ENCODE measurements around the gene HADHA. TPM values are rescaled to one million over a fixed set of nuclear protein-coding genes. Genes with fewer than 3 reads are reported as not detected.

The HADHA gene
- total and polyA plus RNA-seq, 11 donors = 202 to 786 (median 360) TPM

DNA sequence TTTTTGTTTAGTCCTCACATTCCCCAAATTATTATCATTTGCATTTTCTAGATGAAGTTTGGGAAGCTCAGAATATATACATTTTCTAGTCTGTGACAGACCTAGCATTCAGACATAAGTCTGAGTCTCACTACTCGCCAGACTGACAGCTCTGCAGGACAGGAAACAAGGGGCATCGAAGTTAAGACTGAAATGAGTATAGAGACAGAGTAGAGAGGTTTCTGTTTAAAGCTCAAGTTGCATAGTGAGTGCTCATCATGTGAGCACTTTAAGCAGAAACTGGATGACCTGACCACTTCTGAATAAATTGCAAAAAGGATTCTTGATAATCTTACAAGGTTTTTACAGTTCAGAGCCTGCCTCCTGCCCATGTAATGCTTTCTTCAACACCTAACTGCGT is 1.4 kb upstream of the HADHA start:
- Histone ChIP-seq H3K4me1 (peaks cover 0 to 67% (median 44%) of the 10 kb centered on the region in 12 donors), H3K9me3 (no peaks in the 10 kb centered on the region), H3K4me3 (peak overlapping the region; percentile 59 to 97 (median 86)), H3K27ac (peak overlapping the region; percentile 94 to 99 (median 98)), H3K36me3 (no peaks in the 10 kb centered on the region), H3K27me3 (no peaks in the 10 kb centered on the region)
- DNase-seq = no peak
- intact Hi-C loops (cut with DNase I) = loop anchor here in 3 of 10 donors (2.0 to 5.0 kb wide), 3 partner anchors 27 to 81 kb away; no protein-coding TSS in a partner anchor
- TF ChIP-seq POLR2A (IDR thresholded peaks at IDR 0.05) = no peak
- TF ChIP-seq, protein P1, sequence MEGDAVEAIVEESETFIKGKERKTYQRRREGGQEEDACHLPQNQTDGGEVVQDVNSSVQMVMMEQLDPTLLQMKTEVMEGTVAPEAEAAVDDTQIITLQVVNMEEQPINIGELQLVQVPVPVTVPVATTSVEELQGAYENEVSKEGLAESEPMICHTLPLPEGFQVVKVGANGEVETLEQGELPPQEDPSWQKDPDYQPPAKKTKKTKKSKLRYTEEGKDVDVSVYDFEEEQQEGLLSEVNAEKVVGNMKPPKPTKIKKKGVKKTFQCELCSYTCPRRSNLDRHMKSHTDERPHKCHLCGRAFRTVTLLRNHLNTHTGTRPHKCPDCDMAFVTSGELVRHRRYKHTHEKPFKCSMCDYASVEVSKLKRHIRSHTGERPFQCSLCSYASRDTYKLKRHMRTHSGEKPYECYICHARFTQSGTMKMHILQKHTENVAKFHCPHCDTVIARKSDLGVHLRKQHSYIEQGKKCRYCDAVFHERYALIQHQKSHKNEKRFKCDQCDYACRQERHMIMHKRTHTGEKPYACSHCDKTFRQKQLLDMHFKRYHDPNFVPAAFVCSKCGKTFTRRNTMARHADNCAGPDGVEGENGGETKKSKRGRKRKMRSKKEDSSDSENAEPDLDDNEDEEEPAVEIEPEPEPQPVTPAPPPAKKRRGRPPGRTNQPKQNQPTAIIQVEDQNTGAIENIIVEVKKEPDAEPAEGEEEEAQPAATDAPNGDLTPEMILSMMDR (IDR thresholded peaks at IDR 0.05) = no peak
- no peak for ATAC-seq
- WGBS, 4 donors = 12 to 19% (median 13%) methylated on average over 3 of the region's 3 CpGs

DNA sequence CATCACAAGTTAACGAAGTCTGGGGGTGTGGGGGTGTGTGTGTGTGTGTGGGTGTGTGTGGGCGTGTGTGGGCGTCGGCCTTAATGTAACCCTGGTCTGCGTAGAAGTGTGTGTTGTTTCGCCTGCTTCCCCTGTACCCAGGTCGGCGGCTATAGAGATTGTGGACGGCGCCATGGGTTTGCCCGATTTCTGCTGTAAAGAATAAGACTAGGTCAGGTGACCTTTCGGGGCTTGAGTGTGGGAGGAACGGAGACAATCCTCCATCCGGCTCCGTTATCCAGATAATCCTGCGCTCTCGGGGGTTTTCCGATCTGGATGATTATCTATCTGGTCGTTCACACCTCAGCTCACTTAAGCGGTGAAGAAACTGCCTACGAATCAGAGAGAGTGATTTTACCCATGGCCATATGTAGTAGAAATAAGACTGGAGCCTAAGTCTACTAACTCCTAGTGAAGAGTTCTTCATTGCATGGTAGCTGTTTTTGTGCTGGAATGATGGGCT is 850 bp upstream of the HADHA start:
- H3K27me3 ChIP-seq = no peaks in the 10 kb centered on the region

DNA sequence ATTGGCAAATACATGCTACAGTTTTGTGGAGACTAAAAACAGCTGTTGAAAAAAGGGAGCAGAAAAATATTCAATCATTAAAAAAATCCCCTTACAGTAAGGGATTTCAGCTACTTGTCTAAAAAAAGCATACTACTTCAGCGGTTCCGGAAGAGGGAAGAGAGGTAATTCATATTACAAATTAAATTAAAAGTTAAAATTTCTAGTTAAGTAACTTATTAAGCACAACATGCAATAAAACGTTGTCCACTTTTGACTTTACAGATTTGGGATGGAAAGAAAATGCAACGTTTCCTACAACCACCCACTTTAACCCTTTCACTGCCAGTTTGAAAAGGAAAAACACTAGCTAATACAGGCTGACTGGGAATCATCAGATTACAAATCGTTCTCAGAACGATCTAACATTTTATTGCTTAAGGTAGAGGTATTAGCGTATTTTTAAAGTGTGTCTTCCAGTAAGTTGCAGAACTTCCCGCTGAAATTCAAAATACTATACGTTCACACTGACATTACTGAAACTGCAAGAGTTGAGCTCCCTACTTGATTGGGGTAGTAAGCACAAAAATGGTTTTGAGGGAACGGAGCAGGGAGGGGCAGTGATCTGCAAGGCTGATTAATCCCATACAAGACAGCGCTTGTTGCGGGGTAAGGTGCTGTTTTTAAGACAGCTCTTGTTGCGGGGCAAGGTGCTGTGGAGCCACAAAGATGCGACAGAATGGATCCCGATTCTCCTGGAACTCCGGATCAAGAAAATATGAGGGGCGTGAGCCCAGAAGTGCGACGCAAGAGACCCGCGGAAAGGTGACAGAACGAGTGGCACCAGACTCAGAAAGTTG is 743 bp downstream of the HADHA start:
- no peaks in the 10 kb centered on the region for H3K27me3 ChIP-seq
- H3K36me3 ChIP-seq = peaks cover 0 to 9% (median under 1%) of the 10 kb centered on the region in 9 donors
- ATAC-seq = no peak
- H3K9me3 ChIP-seq = no peaks in the 10 kb centered on the region
- peaks cover 0 to 76% (median 59%) of the 10 kb centered on the region in 12 donors for H3K4me1 ChIP-seq
- 0 to 1% (median 1%) methylated on average over 22 of the region's 22 CpGs for WGBS, 4 donors
- H3K4me3 ChIP-seq = peak overlapping the region; percentile 59 to 97 (median 86)
- TF ChIP-seq POLR2A (IDR thresholded peaks at IDR 0.05) = no peak
- TF ChIP-seq, protein P1 (IDR thresholded peaks at IDR 0.05) = no peak
- intact Hi-C loops (cut with DNase I) = loop anchor here in 6 of 10 donors (1.0 to 5.0 kb wide), 6 partner anchors 29 to 99 kb away; no protein-coding TSS in a partner anchor
- DNase-seq = no peak
- peak overlapping the region; percentile 94 to 99 (median 98) for H3K27ac ChIP-seq

More for the DNA sequence above, 850 bp upstream of the HADHA start:
- 0 to 1% (median 0%) methylated on average over 10 to 21 of the region's 21 CpGs for WGBS, 4 donors
- DNase-seq (peak in 2 of 5 donors; percentile 33), ATAC-seq (peak in 3 of 4 donors; percentile 9 to 31 (median 21))
- Histone ChIP-seq H3K36me3 (no peaks in the 10 kb centered on the region), H3K27ac (peak overlapping the region; percentile 94 to 99 (median 98)), H3K4me3 (peak overlapping the region; percentile 59 to 97 (median 86)), H3K9me3 (no peaks in the 10 kb centered on the region), H3K4me1 (peaks cover 0 to 68% (median 48%) of the 10 kb centered on the region in 12 donors)
- intact Hi-C loops (cut with DNase I) = loop anchor here in 3 of 10 donors (2.0 to 5.0 kb wide), 3 partner anchors 28 to 82 kb away; no protein-coding TSS in a partner anchor
- TF ChIP-seq, protein P1 (IDR thresholded peaks at IDR 0.05) = no peak
- TF ChIP-seq POLR2A (IDR thresholded peaks at IDR 0.05) = no peak

Data from heart left ventricle (tissue), 16 donors.